Raji (cell line): ENCODE results near the gene YES1.

Experiments
- POLR2A ChIP-seq: IDR thresholded peaks from 2 replicates; pipeline ENCODE4 v1.6.1; 2011; ENCODE audit warnings: low read depth, low read length, control low read depth; ENCODE audit not compliant: insufficient read depth

Gene YES1

DNA sequence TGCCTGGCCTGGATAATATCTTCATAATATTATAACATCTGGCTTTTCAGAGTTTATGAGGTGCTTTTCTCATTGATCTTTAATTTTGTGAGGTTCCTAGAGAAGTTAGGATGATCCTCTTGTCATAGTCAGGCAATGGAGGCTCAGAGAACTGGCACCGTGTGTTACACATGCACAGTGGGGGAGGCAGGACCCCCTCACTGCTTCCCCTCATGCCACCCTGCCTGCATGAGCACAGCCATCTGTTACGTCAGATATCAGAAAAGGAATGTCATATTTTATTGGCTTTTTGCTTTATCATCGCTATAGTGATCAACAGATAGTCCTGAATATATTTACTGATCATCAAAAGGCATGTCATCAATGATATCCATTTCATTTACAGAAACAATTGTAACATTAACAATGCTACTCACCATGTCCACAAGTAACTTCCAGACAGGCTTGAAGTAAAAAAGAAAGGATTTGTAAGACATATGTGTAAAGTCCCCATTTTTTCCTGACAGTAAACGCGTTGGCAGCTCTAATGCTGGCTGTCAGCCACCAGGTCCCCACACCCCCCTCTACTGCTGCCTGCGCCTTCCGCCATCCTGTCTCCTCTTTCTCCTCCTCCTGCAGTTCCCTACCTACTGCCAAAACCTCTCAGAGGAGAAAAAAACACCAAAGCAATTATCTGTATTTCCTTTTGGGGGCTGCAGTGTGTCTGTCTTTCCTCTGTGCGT is 118.4 kb downstream of the YES1 start:
- no peak for TF ChIP-seq POLR2A

DNA sequence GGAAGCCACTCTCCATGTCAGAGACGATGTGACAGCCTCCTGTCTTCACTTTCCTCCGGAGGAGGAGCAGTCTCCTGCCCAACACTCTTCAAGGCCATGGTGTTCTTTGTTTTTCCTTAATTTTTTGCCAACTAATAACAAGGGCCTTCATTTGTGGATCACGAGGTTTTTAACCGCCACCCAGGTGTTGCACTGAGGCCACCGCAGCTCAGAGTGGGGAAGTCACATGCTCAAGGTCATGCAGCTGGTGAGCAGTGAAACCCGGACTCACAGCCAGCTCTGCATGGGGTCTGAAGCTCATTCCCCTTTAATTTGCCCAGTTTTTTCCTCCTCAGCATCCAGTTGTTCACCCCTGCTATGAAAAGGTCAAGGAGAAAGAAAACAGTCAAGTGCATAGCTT is 119.2 kb downstream of the YES1 start:
- no peak for TF ChIP-seq POLR2A

DNA sequence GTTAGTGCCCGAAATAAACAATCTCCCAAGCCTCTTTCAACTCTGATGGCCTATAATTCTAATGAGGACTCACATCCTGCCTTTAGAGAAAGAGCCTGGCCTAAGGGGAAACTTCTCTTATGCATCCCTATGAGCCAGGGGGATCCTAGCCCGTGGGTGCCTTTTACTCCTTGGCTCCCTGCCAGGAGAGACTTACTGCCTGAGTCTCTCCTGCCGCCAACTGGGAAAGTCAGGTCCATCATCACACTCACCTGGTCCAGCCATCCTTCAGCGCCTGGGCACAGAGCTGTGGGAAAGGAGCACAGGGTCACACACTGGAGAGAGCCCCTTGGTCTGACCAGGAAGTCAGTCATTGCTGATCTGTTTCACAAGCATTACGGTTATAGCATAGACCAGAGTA is 123.7 kb downstream of the YES1 start:
- no peak for TF ChIP-seq POLR2A

DNA sequence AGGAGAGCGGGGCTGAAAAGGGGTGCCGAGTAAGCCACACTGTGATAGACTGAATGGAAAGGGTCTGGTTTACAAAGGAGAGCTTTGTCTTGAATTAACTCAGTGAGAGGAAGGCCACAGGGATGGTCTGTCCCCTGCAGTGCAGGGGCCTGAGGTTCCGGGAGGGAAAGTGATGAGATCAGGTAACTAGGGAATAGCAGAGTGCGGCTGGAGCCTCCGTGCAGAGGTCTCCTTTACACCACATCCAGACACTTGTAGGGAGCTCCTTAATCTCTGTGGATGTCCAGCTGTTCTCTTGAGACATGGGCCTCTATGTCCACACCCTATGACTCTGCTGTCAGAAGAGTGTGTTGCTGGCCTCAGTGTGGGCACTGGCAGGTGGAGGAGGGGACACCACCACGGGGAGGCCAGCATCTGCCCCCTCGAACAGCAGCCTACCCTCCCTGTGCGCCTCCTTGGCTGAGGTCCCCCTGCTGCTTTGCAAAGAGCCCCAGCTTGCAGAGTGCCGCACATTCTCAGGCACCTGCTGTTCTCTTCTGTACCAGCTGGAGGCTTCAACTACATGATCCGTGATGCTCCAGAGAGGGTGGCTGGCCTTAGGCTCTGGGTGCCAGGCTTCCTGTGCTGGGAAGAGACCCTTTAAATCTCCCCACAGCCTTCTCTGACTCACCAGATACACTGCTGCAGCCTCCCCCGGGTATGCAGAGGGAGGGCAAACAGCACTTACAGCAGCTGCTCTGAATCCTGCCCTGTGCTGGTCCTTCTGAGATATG is 125.5 kb downstream of the YES1 start:
- no peak for TF ChIP-seq POLR2A

DNA sequence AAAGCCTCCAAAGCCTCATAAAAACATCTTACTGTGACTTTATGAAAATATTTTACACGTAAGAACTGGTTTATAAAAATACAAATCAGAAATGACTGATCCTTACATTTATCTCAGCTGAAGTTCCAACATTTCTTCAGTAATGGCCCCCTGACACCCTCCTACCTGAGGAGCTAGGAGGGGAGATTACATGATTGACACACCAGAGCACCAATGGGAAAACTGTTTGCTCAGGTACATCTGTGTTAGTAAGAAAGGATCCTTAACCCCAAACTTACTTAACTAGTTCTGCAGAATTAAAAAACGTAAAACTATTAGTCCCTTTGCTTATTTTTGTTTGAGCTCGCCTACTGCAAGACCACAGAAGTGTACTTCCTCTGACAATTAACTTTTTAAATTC is 126.6 kb downstream of the YES1 start:
- no peak for TF ChIP-seq POLR2A

DNA sequence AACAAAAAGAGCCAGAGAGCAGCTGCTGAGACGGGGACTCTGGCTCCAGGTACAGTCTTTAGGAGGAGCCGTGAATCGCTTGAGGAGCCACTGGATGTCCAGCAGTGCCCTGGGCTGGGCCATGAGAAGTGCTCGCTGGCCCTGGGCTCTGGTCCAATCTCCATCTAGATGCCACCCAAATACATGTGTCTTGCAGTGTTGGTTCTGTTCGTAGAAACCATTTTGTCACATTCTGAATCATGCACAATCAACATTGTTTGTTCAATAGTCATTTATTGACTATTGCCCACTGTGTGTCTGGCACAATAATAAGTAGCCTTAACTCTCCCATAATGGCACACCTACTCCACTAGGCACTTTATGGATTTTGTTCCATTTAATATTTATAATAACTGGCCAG is 128.5 kb downstream of the YES1 start:
- TF ChIP-seq POLR2A, result no peak

DNA sequence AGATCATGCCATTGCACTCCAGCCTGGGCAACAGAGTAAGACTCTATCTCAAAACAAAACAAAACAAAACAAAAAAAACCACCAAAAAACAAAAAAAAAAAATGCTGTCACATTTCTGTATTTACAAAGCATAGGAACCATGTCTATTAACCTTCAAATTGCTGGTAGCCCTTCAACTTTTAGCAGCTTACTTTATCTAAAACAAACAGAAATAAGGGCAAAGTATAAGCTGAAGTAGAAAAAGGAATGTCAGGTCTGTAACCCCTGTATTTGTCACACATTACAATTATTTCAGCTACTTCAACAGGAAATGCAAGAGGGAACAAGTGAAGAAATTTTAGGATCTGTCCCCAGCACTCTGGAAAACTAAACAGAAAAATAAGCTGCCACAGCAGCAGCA is 129.2 kb downstream of the YES1 start:
- no peak for TF ChIP-seq POLR2A

DNA sequence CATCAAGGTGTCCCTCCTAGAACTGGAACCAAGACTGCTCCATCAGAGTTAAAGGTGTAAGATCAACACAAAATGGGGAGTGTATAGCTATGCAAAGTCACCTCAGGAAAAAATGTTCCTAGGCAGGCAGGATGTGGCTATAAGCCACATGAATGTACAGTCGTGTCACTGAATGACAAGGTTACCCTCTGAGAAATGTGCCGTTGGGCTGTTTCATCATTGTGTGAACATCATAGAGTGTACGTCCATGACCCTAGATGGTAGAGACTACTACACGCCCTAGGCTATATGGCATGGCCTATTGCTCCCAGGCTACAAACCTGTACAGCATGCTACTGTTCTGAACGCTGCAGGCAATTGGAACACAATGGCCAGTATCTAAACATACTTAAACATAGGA is 130.1 kb downstream of the YES1 start:
- no peak for TF ChIP-seq POLR2A

DNA sequence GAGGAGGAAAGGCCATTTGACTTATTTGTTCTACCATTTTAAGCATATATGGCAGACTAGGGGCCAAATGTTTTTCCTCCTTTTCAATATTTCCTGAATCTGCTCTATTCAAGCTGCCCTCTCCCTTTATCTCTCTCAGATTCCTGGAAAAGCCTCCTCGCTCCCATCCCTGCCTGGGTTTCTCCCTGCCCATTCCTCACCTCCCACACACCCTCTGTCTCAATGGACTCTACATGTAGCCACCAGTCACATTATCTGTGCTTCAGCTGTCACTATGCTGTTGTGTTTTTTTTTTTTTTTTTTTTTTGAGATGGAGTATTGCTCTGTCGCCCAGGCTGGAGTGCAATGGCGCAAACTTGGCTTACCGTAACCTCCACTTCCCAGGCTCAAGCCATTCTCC is 131.7 kb downstream of the YES1 start:
- no peak for TF ChIP-seq POLR2A

DNA sequence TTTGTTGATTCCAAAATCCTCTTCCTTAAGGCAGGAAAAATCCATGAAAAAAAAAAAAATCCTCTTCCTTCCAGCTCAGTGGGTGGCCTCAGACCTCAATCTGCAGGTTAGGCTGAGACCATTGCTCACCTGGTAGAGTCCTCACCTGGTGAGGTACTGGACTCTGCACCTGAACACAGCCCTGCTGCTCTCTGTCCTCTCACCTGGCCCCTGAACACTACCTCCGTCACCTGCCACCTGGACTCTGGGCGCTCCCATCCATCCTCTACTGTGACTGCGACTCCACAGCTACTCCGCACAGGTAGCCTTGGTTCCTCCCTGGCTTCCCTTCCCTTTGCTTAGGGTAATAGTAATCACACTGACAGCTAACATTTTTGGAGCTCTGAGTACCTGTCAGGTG is 132.5 kb downstream of the YES1 start:
- no peak for TF ChIP-seq POLR2A

DNA sequence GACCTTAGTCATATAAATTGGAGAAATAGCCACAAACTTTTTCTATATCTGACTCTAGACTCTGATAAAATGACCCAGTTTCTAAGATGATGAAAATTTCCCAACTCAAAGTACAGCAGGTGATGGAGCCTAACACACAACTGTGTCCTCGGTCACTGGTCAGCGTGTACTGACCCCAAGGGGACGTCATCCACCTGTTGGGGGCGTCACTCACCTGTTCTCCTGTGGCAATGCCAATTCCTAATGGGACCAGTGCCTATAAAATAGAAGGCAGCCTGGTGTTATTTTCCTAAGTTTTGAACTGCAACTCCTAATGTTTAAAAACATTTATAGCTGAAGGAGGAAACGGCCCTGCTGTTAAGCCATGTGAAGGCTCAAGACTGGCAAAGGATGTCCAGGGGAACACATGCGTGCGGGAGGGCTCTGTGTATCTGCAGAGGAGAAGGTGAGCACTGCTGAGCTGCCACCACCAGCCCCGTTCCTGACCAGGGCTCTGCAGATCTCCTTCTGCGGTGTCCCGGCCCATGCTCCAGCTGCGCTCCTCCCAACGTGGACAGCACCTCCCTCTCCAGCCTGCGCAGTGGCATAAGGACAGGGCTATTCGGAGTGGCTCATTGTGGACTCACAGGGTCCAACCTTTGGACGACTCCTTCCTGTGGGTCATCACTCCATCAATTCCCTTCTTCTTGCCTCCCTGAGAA is 133.4 kb downstream of the YES1 start:
- TF ChIP-seq POLR2A, result no peak

DNA sequence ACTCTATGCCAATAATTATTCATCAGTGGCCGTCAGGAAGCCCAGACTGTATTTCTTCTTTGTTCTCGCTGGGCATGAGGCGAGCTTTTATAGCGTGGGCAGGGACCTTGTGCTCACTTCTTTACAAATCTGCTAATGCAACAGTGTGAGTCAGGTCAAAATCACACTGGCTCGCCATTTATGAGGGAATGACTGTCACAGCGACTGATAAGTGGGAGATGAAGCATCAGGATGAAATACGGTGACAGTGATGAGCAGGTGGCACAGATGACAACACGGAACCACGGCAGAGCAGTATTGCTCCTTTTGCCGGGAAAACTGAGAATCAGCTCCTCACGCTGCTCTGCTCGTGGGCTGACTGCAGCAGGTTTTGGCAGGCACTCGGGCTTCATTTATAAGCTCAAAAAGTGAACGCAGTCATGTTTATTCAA is 134.1 kb downstream of the YES1 start:
- TF ChIP-seq POLR2A, result no peak

DNA sequence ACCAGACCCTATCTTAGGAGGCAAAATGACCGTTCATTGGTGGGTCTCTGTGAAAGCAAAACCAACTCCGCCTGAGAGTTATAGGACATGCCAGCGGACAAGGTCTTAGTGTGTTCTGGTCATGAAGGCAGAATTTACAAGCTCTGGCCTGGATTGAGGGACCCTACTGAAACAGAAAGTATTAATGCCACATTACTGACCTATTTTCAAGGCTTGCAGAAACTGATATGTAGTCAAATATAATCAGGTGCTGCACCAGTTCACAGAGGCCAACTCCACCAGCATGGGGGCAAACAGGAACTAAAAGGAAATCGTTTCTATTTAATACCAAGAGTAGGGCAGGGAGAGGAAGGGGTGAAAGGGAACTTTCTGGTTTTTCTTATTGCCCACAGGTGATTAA is 134.9 kb downstream of the YES1 start:
- no peak for TF ChIP-seq POLR2A

DNA sequence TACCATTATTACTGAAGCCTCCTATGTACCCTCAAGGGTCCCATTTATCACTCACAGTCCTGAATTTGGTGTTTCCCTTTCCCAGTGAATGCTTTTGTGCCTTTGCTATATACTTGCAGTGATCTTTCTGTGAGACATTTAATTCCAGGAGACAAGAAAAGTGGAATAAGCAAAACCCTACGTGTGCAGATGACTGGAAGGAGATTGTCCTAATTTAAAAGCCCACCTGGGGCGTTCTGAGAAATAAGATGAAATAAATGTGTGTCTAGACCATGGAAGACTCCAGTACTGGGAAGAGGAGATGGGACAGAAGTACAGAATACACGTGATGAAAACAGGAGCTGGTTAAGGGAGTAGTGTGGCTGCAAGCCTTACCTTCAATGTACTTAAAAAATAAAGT is 135.3 kb downstream of the YES1 start:
- TF ChIP-seq POLR2A, result no peak

DNA sequence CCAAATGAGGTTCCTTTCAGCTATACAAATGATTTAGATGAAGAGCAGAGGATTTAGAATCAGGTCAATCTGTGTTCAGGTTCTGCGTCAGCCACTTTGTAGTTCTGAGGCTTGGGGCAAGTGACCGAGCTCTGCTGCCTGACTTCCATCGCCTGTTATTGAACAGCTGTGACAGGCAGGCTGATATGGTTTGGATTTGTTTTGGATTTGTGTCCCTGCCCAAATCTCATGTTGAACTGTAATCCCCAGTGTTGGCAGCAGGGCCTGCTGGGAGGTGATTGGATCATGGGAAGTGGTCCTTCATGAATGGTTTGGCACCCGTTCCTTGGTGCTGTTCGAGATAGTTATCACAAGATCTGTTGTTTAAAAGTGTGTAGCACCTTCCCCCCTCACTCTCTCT is 136.0 kb downstream of the YES1 start:
- TF ChIP-seq POLR2A, result no peak

DNA sequence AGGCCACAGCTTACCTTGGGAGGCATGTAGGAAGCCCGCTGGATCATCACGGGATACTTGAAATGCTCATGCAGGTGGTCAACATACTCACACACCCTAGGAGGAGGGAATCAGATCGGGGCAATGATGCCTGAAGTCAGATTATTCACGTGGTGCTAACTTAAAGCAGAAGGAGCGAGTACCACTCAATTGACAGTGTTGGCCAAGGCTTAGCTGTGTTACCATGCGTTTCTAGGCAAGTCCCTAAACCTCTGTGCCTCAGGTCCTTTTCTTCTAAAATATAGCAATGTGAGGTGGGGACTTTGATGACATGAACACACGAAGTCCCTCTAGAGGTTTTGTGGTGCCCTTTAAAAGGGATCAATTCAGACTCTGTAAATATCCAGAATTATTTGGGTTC is 136.7 kb downstream of the YES1 start:
- no peak for TF ChIP-seq POLR2A

DNA sequence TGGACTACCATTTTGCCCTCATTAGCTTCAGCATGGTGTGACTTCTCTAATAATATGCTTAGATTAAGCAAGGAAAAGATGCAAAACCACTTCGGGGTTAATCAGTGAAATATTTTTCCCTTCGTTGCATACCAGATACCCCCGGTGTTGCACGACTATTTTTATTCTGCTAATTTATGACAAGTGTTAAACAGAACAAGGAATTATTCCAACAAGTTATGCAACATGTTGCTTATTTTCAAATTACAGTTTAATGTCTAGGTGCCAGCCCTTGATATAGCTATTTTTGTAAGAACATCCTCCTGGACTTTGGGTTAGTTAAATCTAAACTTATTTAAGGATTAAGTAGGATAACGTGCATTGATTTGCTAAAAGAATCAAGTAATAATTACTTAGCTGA is 138.3 kb downstream of the YES1 start:
- TF ChIP-seq POLR2A, result no peak

DNA sequence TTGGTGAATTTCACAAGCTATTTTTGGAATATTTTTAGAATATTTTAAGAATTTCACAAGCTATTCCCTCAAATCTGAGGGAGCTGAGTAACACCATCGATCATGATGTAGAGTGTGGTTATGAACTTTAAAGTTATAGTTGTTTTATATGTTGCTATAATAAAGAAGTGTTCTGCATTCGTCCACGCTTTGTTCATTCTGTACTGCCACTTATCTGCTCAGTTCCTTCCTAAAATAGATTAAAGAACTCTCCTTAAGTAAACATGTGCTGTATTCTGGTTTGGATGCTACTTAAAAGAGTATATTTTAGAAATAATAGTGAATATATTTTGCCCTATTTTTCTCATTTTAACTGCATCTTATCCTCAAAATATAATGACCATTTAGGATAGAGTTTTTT is 138.7 kb downstream of the YES1 start:
- no peak for TF ChIP-seq POLR2A
